Activated CD4-positive, alpha-beta T cell treated with anti-CD3 and anti-CD28 coated beads, Interleukin-2, amount 50 U/mL, for 4 hours (primary cell): ENCODE results near the gene SASH1.

Source experiments
- DNase-seq, 2 experiments: peaks; one replicate each; pipeline ENCODE4 v3.0.0-alpha.2; 2020

The SASH1 gene

GRCh38 chr6:148528292-148528691 lies 185.7 kb downstream of the SASH1 start:
- no peak for DNase-seq

DNA sequence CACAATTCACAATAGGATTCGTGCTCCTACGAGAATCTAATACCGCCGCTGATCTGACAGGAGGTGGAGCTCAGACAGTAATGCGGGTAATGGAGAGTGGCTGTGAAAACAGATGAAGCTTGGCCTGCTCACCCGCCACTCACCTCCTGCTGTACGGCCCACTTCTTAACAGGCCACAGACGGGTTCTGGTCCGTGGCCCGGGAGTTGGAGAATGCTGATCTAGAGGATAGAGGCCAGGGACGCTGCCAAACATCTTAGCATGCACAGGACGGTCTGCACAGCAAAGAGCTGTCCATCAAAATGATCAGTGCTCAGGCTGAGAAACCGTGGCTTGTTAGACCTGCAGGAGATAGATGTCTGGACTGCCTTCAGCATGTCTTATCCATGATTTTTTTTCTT lies 186.4 kb downstream of the SASH1 start:
- no peak for DNase-seq

- DNase-seq: no peak
Measured at GRCh38 chr6:148530394-148530953, 187.8 kb downstream of the SASH1 start.

DNA sequence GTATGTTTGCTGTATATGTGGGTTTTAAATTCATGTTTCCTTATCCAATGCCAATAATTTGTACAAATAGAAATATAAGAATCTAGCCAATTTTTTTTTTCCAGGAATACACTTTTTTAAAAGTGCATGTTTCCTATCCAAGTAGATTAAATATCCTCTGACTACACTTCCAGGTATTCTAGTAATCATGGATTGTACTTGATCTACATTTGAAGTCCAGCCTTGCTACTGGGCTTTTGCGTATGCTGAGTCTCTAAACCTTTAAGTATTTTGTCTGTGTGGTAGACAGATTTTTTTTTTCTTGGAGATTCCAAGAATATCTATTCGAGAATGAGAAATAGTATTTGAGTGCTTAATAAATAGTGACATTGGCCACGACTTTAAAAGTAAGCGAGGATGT lies 188.3 kb downstream of the SASH1 start:
- no peak for DNase-seq

DNA sequence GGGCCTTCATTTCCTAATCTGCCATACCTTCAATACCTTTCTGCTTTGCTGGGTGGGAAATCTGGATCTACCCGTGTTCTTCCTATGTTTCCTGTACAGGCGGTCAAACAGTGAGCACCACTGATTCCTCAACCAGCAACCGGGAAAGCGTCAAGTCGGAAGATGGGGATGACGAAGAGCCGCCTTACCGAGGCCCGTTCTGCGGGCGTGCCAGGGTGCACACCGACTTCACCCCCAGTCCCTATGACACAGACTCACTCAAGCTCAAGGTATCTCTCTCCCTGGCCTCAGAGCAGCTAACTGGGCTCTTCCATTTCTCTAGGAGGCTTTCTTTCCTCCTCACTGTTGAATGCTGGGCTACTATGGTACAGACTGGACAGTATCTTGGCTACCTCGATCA lies 190.1 kb downstream of the SASH1 start:
- no peak for DNase-seq

DNA sequence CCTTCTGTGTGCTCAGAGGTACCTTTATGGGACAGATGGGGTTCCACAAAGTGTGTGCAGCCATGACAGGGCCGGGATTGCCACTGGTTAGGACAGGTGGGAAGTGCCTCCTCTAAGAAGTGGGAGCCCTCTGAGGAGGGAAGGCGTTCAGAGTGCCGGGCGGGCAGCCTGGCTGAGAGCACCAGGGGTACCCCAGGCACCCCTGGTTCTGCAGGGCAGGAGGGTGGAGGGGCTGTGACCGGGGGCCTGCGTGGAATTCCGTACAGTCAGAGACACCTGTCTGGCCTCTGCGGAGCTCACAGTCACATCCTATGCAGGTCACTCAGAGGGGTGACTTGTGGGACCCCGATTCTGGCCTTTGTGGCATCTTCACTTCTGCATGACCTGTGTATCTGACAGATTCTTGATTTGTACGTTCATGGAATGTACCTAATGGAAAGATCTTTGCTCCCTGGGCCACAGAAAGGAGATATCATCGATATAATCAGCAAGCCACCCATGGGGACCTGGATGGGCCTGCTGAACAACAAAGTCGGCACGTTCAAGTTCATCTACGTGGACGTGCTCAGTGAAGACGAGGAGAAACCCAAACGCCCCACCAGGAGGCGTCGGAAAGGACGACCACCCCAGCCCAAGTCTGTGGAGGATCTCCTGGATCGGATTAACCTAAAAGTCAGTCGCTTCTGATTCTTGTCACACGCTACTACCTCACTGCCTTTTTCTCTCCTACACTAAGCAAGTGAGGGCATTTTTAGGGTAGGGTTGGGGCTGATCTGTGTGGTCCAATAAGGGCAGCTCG lies 190.9 kb downstream of the SASH1 start:
- no peak for DNase-seq

GRCh38 chr6:148534871-148535270 lies 192.2 kb downstream of the SASH1 start:
- no peak for DNase-seq

- no peak for DNase-seq
Measured at GRCh38 chr6:148535381-148535780, 192.7 kb downstream of the SASH1 start.

GRCh38 chr6:148535976-148536375 lies 193.3 kb downstream of the SASH1 start:
- no peak for DNase-seq

DNA sequence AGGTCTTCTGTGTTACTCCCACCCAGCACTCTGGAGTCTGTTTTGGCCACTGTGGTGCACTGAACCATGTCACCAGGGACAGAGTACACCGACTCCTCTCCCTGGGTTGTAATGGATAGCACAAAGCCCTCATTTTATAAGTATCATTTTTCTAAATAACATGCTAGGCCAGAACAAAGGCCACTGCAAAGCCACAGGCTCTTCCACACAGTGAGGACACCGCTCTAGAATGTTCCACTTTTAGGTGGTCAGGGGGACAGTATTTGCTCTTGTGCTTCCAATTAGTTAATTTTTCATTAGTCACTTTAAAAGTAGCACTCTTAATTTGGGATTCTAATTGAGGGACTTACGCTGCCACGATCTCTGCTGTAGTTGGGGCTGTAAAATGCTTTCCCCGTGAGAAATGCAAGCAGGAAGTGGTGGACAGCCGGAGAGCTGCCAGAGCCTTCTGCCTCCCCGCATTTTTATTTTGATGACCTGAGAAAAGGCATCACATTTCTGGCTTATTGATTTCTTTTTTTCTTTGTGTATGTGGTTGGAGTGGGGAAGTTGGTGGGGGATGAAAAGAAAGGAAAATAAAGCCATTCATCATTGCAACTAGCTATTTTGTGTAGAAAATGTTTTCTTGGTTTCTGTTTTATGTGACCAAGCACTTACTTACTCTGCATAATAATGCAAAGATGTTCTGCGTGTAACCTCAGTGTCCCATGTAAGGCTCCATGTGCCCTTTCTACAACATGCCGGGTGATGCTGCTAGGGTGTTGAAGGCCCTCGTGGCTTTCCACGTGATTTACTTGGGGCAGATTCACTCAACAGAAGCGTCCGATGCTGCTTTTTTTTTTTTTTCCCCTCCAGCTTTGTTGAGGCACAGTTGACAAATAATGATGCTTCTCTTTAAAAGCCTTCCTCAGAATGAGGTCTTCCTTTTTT lies 195.9 kb downstream of the SASH1 start:
- no peak for DNase-seq

DNA sequence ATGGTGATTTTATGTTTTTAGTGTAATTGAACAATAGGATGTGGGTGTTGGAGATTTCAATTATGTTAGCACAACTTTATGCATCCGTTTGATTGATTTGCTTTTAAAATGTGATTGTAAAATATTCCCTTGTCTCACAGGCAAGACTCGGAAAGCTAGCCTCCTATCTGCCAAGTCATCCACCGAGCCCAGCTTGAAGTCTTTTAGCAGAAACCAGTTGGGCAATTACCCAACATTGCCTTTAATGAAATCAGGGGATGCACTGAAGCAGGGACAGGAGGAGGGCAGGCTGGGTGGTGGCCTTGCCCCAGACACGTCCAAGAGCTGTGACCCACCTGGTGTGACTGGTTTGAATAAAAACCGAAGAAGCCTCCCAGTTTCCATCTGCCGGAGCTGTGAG lies 200.9 kb downstream of the SASH1 start:
- no peak for DNase-seq

DNA sequence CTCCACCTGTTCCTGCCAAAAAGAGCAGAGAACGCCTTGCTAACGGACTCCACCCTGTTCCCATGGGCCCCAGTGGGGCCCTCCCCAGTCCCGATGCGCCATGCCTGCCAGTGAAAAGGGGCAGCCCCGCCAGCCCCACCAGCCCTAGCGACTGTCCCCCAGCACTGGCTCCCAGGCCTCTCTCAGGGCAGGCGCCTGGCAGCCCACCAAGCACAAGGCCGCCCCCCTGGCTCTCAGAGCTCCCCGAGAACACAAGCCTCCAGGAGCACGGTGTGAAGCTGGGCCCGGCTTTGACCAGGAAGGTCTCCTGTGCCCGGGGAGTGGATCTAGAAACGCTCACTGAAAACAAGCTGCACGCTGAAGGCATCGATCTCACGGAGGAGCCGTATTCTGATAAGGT lies 201.8 kb downstream of the SASH1 start:
- no peak for DNase-seq

DNA sequence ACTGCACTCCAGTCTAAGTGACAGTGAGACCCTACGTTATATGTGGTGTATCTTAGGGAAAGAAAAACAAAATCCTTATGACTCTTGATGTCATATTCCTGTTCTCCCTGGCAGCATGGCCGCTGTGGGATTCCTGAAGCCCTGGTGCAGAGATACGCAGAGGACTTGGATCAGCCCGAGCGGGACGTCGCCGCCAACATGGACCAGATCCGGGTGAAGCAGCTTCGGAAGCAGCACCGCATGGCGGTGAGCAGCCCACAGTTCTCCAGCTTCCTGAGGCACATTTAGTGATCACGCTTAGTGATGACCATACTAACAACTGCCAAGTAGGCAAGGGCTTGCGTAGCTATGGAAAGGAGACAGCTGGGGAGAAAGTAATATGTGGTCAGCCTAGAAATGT lies 203.3 kb downstream of the SASH1 start:
- no peak for DNase-seq

- DNase-seq: no peak
Measured at GRCh38 chr6:148547110-148547509, 204.5 kb downstream of the SASH1 start.

DNA sequence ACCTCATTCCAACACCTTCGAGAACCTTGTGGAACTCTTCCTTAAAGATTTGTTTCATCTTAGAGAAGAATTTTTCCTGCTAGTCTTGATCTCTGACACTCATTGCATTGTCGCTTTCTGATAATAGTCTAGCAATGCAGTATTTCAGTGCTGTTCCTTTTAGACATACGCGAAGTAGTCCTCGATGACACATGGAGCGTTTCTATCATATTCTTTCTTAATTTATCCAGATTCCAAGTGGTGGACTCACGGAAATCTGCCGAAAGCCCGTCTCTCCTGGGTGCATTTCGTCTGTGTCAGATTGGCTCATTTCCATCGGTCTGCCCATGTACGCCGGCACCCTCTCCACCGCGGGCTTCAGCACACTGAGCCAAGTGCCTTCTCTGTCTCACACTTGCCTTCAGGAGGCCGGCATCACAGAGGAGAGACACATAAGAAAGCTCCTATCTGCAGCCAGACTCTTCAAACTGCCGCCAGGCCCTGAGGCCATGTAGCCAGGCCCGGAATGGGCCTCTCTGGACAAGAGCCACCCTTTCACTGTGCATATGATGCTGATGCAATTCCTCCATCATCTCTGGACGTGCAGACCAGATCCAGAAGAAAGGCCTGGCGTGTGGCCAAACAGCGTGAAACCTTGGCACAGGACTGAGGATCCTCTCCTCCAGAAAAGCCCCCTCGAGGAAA lies 205.6 kb downstream of the SASH1 start:
- DNase-seq: no peak

DNA sequence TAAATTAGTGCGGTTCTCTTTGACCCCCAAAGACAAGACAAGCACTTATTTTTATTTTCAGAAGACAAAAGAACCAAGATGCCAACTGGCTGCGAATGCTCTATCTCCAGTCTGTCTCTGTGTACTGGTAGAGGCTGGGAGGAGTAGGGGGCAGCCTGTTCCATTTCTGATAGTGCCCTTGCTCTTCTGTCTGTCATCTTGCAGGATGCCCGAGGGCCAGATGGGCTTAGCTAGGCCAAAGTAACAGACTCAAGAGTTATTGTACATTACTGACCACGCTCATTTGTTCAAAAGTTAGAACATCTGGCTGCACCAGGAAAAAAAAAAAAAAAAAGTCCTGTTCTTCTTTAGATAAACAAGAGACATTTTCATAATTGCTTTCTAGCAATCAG lies 206.1 kb downstream of the SASH1 start:
- DNase-seq: no peak

DNA sequence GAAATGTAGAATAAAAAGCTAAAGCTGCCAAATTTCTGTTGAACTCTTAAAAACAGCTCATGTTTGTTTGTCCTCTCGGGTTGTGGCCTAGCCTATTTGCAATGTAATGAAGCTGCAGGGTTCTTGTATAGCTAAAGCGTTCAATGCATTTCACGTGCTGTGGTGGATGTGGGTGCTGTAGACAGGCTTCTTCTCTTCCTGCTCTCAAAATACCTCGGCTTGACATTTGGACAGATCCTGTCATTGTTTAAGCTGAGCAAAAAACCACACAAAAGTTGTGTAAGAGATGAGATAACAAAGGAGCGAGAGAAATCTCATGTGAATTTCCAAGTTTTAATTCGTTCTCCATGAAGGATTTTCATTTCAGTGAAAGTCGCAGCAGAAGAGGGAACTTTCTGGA lies 207.9 kb downstream of the SASH1 start:
- DNase-seq: no peak

GRCh38 chr6:148551226-148551625 lies 208.6 kb downstream of the SASH1 start:
- DNase-seq: no peak

GRCh38 chr6:148556410-148556809 lies 213.8 kb downstream of the SASH1 start:
- no peak for DNase-seq

DNA sequence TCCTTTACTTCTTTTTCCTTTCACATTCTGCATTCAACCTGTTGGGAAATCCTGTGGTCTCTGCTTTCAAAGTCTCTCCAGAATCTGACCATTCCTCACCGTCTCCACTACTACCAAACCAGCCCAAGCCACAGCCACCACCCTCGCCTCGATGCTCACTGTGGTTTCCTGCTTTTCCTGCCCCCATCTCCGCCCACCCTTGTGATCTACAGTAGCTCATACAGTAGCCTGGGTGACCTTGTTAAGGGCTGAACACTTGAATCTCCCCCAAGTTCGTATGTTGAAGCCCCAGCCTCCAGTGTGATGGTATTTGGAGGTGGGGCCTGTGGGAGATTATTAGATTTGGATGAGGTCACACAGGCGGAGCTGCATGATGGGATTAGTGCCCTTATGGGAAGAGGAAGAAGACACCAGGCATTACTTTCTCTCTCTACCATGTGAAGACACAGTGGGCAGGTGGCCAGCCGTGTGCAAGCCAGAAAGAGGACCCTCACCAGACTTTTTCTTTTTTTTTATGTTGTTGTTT lies 215.2 kb downstream of the SASH1 start:
- no peak for DNase-seq

GRCh38 chr6:148559848-148560433 lies 217.3 kb downstream of the SASH1 start:
- DNase-seq: peak; percentile 50 to 52

GRCh38 chr6:148561629-148562028 lies 219.0 kb downstream of the SASH1 start:
- DNase-seq: no peak

GRCh38 chr6:148563066-148563465 lies 220.4 kb downstream of the SASH1 start:
- no peak for DNase-seq
